Neural cell (in vitro differentiated cells): Measurements from ENCODE around the gene SH2D1A.

Source experiments
- EP300 ChIP-seq: fragments of 450-650 bp; conservative IDR thresholded peaks from 2 replicates; pipeline ENCODE4 v1.6.1; 2014; ENCODE audit warnings: antibody characterized with exemption, mild to moderate bottlenecking, moderate library complexity; ENCODE audit not compliant: poor library complexity, severe bottlenecking
- POLR2AphosphoS5 ChIP-seq: IDR thresholded peaks from 2 replicates; pipeline ENCODE4 v1.6.1; 2012
- TAF1 ChIP-seq: IDR thresholded peaks from 2 replicates; pipeline ENCODE4 v1.6.1; 2012; ENCODE audit warnings: low read depth
- TF ChIP-seq, protein P1 (sequence below): fragments of 450-650 bp; IDR thresholded peaks from 2 replicates; pipeline ENCODE4 v1.5.1; 2014; ENCODE audit warnings: antibody characterized with exemption, mild to moderate bottlenecking, moderate library complexity; ENCODE audit not compliant: poor library complexity, severe bottlenecking

DNA sequence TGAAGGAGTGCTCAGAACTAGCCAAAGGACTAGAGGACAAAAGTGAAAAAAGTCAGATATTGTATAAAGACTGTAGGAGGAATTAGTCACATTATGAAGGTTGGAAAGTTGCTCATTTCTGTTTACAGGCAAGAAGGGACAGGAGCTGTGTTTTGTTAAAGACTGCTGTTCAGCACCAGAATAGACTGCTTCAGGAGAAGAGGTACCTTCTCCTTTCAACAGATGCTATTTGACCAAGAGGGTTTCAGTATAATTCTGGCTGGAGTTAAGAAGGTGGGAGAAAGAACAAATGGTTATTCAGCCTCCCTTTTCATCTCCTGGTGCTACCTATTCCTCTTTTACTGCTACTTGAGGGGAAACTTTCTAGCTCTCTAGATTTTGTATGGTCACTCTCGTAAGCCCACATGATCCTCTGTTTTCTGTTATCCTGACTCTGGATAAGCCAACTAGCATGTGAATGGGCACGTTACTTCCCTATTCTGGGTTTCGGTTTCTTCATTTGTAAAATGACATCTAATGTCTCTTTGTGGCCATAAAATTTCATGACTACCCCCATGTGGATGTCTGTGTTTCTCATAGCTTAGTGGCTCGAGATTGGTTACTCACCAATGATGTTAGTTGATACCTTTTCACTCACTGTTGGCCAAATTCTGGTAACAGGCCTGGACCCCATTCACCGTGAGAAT lies 68.9 kb downstream of the SH2D1A start:
- TF ChIP-seq, protein P1, sequence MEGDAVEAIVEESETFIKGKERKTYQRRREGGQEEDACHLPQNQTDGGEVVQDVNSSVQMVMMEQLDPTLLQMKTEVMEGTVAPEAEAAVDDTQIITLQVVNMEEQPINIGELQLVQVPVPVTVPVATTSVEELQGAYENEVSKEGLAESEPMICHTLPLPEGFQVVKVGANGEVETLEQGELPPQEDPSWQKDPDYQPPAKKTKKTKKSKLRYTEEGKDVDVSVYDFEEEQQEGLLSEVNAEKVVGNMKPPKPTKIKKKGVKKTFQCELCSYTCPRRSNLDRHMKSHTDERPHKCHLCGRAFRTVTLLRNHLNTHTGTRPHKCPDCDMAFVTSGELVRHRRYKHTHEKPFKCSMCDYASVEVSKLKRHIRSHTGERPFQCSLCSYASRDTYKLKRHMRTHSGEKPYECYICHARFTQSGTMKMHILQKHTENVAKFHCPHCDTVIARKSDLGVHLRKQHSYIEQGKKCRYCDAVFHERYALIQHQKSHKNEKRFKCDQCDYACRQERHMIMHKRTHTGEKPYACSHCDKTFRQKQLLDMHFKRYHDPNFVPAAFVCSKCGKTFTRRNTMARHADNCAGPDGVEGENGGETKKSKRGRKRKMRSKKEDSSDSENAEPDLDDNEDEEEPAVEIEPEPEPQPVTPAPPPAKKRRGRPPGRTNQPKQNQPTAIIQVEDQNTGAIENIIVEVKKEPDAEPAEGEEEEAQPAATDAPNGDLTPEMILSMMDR: no peak
- TF ChIP-seq POLR2AphosphoS5 (no peak), TAF1 (no peak), EP300 (no peak)
